H4 (cell line): ENCODE results near the gene TK1. TPM values are rescaled to one million over a fixed set of nuclear protein-coding genes. Genes with fewer than 3 reads are reported as not detected.
A peak's percentile ranks its signal among the peaks of the same experiment; 100 is the strongest.
"Not testable (repeated sequence)": the region's sequence is repeated elsewhere in the genome, so short reads cannot be mapped to it uniquely, and the experiment has no call there.

Experiments
- DNase-seq: peaks from one replicate; pipeline ENCODE4 v3.0.0-alpha.2; 2015; ENCODE audit warnings: low spot score
- total RNA-seq: library from RNA; depleted of rRNA; stranded (reverse); fragments of >200 nt; shearing (Covaris generic); gene quantifications from 2 replicates; pipeline ENCODE4 v1.2.3, GENCODE V29; 2014

The TK1 gene
- total RNA-seq, 1 experiment from 2014 or later: 253 TPM

DNA sequence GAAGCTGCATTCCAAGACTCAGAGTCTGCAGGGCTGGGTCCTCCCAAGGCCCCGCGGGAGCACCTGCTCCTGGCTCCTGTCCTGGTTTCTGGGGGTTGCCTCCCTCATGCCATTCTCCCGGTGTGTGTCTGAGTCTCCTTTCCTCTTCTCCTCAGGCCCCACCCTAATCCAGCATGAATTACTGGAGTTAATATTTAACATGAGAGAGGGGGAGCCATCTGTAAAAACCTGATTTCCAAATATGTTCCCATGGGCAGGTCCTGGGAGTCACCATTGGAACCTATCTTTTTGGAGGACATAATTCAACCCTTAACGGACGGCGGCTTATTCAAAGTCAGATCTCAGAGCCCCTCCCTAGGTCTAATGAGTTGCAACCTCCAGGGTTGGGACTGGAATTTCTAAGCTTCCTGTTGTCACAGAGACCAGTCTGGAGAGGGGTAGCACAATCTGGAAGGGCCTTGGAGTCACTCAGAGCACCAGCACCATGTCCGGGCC lies 35.3 kb downstream of the TK1 start:
- no peak for DNase-seq

DNA sequence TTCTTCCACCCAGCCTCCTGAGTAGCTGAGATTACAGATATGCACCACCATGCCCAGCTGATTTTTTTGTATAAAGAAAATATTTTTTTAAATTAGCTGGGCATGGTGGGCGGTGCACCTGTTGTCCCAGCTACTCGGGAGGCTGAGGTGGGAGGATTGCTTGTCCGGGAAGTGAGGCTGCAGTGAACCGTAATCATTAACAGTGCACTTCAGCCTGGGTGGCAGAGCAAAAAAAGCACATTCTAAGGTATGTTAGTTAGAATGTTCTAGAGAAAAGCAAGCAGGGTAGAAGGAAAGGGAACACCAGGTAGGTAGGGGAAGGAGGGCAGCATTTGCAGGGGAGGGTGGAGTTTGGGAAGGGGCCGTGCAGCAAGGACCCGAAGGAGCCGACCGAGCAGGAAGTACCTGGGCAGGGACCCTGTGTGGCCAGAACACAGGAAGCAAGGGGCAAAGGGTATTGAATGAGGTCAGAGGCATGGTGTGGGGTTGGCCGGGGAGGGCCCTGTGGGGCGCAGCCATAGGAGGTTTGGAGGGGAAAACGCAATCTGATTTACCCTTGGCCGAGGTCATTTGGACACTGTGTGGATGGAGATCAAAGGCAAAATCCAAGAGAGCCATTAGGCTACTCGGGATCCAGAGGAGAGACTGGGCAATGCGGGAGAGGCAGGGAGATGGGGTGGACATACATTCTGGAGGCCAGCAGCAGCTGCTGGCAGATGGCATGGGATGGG lies 38.4 kb downstream of the TK1 start:
- no peak for DNase-seq

DNA sequence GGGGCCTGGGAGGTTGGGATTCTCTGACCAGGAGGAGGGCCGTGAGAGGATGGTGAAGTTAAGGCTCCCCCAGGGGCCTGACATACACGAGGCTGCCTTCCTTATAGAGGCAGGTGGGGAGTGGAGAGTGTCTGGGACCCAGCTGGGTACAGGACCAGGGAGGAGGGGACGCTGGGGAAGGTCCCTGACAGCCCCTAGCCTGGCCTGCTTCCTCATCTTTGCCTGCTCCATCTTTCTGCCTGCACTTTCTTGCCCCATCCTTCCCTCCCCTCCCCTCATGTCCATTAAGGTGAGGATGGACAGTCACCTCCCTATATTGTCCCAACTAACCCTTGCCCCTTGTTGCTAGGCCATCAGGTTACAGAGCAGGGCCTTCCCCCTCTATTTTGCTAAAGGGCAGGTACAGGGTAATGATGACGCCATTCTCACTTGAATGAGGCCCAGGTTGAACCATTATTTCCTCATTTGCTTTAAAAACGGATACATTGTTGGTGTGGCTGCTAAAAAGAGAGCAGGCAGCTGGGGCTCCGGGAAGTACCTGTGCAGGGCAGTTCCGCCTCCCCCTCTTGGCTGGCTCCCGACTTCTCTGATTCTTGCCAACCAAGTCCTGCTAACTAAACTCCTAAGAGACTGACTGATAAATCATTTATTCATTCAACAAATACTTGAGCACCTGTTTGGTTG lies 39.4 kb downstream of the TK1 start:
- no peak for DNase-seq

GRCh38 chr17:78146881-78147280 lies 40.0 kb downstream of the TK1 start:
- no peak for DNase-seq

DNA sequence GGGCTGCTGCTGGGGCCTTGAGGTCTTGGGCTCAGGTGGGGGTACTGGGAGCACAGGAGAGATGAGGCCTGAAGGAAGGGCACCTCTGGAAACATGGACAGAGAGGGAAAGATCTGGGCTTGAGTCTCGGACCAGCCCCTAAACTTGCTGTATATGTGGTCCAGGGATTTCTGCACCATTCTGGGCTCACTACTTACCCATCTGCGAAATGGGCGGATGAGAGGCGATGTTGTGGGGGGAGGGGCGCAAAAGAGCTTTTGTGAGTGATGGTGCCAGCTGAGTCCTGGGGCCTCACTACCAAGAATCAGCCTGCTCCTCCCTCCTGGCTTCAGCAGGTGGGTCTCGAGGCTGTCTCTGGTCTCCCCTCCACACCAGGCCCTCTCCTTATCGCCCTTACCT lies 40.4 kb downstream of the TK1 start:
- no peak for DNase-seq

- DNase-seq: no peak
Observed at GRCh38 chr17:78144736-78145641, 41.9 kb downstream of the TK1 start.

DNA sequence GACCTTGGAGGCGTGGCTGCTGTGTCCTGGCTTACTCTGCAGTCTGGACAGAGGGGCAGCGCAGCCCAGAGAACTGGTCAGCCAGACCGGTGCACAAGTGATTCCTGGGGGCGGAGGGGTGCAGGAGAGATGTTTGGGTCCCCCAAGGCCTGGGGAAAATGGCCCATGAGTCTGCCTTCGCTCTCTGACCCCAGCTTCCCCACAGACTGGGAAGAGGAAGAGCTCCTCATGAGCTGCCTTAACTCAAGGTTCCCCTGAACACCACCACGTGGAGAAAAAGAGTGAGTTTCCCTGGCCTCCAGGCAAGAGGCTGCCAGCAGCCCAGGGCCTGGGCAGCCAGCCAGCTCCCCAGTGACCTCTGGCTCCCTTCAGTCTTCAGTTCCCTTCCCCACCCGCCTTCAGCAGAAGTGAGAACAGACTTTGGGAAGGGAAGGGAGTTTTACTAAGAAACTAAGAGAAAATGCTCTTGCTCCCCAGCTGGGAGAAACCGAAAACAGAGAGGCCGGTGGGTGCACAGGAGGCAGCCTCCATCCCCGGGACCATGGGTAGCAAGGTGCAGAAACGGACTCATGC lies 42.6 kb downstream of the TK1 start:
- DNase-seq: peak; percentile 77

DNA sequence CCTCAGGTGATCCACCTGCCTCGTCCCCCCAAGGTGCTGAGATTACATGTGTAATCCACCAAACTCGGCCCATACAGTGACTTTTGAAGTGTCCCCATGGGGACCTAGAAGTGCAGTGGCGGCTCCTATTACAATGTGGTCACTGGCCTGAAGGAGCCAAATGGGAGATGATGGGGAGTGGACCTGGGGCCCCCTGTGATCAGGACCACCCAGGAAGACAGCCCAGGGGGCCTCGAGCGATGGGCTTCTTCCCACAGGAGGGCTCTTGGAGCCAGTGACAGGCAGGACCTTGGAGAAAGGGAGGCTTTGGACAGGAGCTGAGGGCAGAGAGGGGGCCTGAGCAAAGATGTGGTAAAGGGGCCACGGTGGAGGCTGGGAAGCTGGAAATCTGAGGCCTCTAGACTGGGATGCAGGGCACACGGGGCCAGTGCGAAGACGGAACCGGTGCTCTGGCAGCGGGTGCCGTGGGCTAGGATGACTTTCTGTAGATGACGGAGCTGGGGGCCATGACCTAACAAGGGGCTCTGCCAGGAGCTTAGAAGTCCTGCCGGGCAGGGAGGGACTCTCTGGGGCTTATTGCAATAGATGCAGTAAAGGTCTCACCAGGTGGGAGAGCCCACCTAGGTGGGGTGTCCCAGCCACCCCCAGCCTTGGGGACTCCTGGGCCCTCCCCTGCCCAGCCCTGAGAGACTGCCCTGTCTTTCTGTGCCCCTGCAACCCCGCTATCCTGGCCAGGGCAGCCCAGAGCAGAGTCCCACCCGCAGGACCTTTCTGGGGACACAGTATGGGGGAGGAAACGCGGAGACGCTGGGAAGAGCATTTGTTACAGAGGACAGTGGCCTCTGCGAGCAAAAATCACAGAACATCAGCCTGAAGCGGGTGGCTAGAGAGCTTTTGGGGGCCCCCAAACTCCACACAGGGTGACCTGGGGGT lies 43.4 kb downstream of the TK1 start:
- DNase-seq: no peak

DNA sequence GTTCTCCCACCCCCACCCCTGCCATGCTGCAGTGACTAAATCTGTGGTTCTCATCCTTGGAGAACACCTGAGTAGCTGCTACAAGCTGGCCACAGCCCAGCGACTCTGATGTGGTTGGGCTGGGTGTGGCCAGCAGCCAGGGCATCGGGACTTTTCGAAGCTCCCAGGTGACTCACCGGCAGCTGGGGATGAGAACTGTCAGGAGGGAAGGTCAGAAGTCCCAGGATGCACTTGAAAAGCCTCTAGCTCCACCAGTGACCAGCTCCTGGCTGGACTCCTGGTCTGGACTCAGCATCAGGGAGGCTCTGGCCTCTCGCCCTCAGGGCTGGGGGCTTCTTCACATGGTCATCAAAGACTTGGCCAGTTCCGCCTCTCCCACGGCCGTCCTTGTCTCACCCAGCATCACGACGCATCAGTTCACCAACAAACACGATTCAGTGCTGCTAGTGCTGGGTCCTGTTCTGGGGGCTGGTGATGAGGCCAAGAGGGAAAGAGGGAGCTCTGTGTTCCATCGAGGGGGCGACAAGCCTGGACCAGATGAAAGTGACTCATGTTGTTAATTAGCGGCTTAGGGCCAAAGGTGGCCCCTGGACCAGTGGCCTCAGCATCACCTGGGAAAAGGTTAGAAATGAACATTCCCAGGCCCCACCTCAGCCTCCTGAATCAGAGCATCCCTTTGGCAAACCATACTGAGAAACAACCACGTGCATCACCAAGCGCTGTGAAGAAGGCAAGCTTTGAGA lies 44.6 kb downstream of the TK1 start:
- DNase-seq: peak; percentile 65

GRCh38 chr17:78141437-78142118 lies 45.3 kb downstream of the TK1 start:
- DNase-seq: no peak

- peak; percentile 88 for DNase-seq
Observed at GRCh38 chr17:78140169-78141051, 46.4 kb downstream of the TK1 start.

GRCh38 chr17:78139861-78140168 lies 47.0 kb downstream of the TK1 start:
- not testable (repeated sequence) for DNase-seq

DNA sequence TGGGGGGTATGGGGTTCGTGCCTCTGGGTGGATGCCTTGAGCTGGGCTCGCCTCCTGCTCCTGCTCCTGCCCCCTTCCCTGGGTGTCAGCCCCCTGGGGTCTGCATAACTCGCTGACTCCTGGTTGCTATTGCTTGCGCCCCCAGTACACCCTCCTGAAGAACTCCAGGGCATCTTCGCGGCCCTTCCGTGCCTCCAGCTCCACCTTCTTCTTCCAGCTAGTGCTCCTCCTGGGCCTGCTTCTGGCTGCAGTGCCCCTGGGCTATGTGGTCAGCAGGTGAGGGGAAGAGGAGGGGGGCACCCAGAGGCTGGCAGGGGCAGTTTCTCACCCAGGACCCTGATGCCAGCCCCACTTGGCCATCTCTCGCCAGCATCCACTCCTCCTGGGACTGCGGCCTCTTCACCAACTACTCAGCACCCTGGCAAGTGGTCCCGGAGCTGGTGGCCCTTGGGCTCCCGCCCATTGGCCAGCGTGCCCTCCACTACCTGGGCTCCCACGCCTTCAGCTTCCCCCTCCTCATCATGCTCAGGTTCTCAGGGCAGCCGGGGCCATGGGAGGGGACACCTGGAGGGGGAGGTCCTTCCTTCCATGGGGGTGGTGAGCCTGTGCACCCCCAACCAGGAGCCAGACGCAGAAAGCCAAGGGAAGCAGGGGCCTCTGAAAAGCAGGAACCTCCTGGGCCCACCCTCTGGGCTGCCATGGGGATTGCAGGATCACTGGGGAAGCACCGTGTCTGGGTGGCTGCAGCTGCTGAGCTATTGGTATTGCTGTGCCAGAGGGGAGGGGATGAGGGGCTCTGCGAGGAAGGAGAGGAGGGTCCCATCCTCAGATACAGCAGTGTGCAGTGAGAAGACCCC lies 48.4 kb downstream of the TK1 start:
- no peak for DNase-seq

DNA sequence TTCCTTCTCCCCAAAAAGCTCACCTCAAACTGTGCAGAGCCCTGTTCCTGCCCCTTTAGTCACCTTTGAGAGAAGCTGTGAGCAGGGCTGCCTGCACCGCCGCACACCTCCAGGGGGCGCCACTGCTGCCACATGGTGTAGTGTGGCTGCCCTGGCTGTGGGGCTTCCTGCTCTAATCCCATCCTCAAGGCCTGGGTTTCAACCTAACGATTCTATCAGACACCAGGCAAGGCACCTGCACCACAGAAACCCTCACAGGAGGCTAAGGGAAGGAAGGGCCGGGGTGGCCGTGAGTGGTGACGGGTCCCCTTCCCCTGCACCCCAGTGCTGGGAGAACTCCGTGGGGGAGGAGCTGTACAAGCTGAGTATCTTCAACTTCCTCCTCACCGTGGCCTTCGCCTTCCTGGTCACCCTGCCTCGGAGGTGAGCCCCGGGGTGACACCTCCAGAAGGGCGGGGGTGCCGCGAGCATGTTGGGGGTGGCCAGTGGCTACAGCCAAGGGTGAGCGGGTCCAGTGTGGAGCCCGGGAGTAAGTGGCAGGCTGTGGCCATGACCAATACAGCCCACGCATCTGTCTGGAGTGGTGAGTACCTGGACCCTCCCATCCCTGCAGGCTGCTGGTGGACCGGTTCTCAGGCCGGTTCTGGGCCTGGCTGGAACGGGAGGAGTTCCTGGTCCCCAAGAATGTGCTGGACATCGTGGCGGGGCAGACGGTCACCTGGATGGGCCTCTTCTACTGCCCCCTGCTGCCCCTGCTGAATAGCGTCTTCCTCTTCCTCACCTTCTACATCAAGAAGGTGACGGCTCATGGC lies 49.3 kb downstream of the TK1 start:
- DNase-seq: no peak

DNA sequence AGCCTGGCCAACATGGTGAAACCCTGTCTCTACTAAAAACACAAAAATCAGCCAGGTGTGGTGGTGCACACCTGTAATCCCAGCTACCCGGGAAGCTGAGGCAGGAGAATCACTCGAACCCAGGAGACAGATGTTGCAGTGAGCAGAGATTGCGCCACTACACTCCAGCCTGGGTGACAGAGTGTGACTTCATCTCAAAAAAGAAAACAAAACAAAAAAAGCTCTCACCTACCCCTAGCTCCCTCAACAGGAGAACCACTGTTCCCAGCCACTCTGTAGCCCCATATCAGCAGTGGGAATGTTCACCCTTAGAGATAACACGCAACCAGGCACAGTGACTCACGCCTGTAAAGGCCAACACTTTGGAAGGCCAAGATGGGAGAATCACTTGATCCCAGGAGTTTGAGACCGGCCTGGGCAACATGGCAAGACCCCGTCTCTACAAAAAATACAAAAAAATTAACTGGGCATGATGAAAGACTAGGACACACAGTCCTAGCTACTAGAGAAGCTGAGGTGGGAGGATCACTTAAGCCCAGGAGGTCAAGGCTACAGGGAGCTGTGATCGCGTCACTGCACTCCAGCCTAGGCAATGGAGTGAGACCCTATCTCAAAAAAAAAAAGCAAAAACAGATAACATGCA lies 50.9 kb downstream of the TK1 start:
- no peak for DNase-seq

GRCh38 chr17:78134899-78135385 lies 51.9 kb downstream of the TK1 start:
- no peak for DNase-seq
